ENCODE data around the gene IFNL3.

IFNL3 gene

GRCh38 chr19:39257227-39257626 lies 12.4 kb upstream of the IFNL3 start:
- Histone ChIP-seq H3K27me3 (ENCODE audit: low read depth, low read length) (no peaks in the 10 kb centered on the region; the same call in 1 of the 2 replicates), H3K4me1 (ENCODE audit: low read length) (no peaks in the 10 kb centered on the region), H3K9me3 (ENCODE audit: insufficient read depth, low read length) (no peaks in the 10 kb centered on the region), H3K4me3 (ENCODE audit: low read length) (no peak overlapping the region), H3K4me2 (ENCODE audit: low read length) (no peak overlapping the region), H4K20me1 (ENCODE audit: insufficient read depth, low read length) (no peaks in the 10 kb centered on the region), H3K36me3 (replicated peaks; ENCODE audit: low read depth, low read length) (no peaks in the 10 kb centered on the region), H2AFZ (ENCODE audit: low read depth, low read length) (no peak overlapping the region), H3K27ac (ENCODE audit: low read length) (no peak overlapping the region), H3K79me2 (ENCODE audit: low read length) (no peaks in the 10 kb centered on the region), H3K9ac (ENCODE audit: low read length) (no peak overlapping the region)
- no peak for TF ChIP-seq EZH2phosphoT487 (IDR thresholded peaks at IDR 0.05; ENCODE audit: low read depth)
- TF ChIP-seq, protein P1, sequence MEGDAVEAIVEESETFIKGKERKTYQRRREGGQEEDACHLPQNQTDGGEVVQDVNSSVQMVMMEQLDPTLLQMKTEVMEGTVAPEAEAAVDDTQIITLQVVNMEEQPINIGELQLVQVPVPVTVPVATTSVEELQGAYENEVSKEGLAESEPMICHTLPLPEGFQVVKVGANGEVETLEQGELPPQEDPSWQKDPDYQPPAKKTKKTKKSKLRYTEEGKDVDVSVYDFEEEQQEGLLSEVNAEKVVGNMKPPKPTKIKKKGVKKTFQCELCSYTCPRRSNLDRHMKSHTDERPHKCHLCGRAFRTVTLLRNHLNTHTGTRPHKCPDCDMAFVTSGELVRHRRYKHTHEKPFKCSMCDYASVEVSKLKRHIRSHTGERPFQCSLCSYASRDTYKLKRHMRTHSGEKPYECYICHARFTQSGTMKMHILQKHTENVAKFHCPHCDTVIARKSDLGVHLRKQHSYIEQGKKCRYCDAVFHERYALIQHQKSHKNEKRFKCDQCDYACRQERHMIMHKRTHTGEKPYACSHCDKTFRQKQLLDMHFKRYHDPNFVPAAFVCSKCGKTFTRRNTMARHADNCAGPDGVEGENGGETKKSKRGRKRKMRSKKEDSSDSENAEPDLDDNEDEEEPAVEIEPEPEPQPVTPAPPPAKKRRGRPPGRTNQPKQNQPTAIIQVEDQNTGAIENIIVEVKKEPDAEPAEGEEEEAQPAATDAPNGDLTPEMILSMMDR (IDR thresholded peaks at IDR 0.05; ENCODE audit: low read depth, low read length), result no peak

DNA sequence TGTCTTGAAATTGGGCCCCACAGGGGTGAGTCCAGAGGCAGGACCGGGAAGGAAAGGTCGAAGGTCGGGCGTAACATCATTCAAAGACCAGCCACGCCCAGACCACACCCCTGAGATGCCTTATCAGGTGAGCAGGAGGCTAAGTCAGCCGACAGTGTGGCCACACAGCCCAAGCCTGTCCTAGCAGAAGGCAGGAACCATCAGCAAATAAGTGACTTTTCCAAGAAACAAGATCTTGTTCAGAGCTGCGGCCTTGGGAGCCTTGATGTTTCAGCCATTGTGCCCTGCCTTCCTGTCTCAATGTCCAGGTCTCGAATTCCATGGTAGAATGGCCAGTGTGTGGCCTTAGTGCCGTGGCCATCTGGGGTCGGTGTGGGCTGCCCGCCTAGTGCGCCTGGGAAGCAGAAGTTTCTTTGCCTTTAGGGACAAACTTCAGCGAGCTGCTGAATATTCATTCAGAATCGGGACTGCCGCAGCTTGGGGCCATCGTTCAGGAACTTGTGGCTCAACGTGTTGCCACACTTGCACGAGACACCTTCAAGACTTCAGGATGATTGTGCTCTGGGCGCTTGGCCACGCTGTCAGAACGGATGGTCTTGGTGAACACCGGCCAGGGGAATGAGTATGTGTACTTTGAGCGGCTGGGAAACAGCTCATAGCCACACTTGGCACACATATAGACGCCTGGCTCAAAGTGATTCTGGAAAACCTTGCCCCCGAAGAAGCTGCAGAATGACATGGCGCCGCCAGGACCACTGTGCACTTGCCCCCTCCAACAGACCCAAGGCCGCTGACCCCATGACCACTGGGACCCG lies 9.9 kb upstream of the IFNL3 start:
- Histone ChIP-seq H3K9me3 (ENCODE audit: insufficient read depth, low read length) (no peaks in the 10 kb centered on the region), H3K79me2 (ENCODE audit: low read length) (no peaks in the 10 kb centered on the region), H4K20me1 (ENCODE audit: insufficient read depth, low read length) (no peaks in the 10 kb centered on the region), H3K36me3 (replicated peaks; ENCODE audit: low read depth, low read length) (no peaks in the 10 kb centered on the region), H2AFZ (ENCODE audit: low read depth, low read length) (no peak overlapping the region), H3K9ac (ENCODE audit: low read length) (no peak overlapping the region), H3K27ac (ENCODE audit: low read length) (no peak overlapping the region), H3K4me3 (ENCODE audit: low read length) (no peak overlapping the region), H3K4me2 (ENCODE audit: low read length) (no peak overlapping the region), H3K4me1 (ENCODE audit: low read length) (no peaks in the 10 kb centered on the region), H3K27me3 (ENCODE audit: low read depth, low read length) (no peaks in the 10 kb centered on the region; the same call in 1 of the 2 replicates)
- TF ChIP-seq, protein P1 (IDR thresholded peaks at IDR 0.05; ENCODE audit: low read depth, low read length), result no peak

DNA sequence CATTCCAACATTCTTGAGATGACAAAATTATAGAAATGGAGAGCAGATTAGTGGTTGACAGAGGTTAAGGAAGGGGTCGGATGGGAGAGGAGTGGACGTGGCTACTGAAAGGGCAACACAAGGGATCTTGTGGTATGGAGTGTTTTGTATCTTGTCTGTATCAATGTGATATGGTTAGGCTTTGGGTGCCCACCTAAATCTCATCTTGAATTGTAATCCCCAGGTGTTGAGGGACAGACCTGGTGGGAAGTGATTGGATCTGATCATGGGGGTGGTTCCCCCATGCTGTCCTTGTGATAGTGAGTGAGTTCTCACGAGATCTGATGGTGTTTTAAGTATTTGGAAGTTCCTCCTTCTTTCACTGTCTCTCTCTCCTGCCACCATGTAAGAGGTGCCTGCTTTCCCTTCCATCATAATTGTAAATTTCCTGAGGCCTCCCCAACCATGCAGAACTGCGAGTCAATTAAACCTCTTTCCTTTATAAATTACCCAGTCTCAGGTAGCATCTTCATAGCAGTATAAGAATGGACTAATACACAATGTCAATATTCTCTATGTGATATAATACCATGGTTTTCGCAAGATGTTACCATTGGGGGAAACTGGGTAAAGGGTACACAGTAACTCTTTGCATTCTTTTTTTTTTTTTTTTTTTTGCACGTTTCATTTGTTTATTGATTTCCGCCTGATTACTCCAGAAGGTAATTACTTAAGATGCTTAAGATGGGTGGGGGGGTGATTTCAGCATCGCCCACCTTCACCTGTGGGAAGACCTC lies 8.8 kb upstream of the IFNL3 start:
- no peaks in the 10 kb centered on the region for H3K9me3 ChIP-seq (ENCODE audit: insufficient read depth, low read length)
- H3K4me1 ChIP-seq (ENCODE audit: low read length), result no peaks in the 10 kb centered on the region
- no peak overlapping the region for H2AFZ ChIP-seq (ENCODE audit: low read depth, low read length)
- no peaks in the 10 kb centered on the region; the same call in 1 of the 2 replicates for H3K27me3 ChIP-seq (ENCODE audit: low read depth, low read length)
- H3K9ac ChIP-seq (ENCODE audit: low read length), result no peak overlapping the region
- H3K4me3 ChIP-seq (ENCODE audit: low read length), result no peak overlapping the region
- H3K79me2 ChIP-seq (ENCODE audit: low read length), result no peaks in the 10 kb centered on the region
- H3K27ac ChIP-seq (ENCODE audit: low read length), result no peak overlapping the region
- no peaks in the 10 kb centered on the region for H3K36me3 ChIP-seq (replicated peaks; ENCODE audit: low read depth, low read length)
- TF ChIP-seq, protein P1 (IDR thresholded peaks at IDR 0.05; ENCODE audit: low read depth, low read length), result no peak
- no peak for TF ChIP-seq EZH2phosphoT487 (IDR thresholded peaks at IDR 0.05; ENCODE audit: low read depth)
- no peaks in the 10 kb centered on the region for H4K20me1 ChIP-seq (ENCODE audit: insufficient read depth, low read length)
- no peak overlapping the region for H3K4me2 ChIP-seq (ENCODE audit: low read length)

DNA sequence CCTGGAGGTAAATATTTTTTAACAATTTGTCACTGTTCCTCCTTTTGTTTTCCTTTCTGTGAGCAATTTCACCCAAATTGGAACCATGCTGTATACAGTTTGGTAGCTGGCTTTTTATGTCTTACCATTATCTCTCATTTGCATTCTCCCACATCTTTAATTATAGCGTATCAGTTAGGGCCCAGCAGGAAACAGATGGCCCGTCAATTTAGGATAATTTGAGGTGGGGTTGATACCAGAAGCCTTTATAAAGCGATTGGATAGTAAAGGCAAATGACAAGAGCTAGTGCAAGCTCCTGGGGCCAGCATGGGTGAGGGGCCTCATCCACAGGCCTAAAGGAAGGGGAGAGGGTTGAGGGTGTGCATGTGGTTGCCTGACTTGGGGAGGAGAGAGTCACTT lies 7.7 kb upstream of the IFNL3 start:
- no peak for TF ChIP-seq EZH2phosphoT487 (IDR thresholded peaks at IDR 0.05; ENCODE audit: low read depth)
- TF ChIP-seq, protein P1 (IDR thresholded peaks at IDR 0.05; ENCODE audit: low read depth, low read length), result no peak

More for the DNA sequence above, 7.7 kb upstream of the IFNL3 start:
- H3K36me3 ChIP-seq (replicated peaks; ENCODE audit: low read depth, low read length), result no peaks in the 10 kb centered on the region
- no peak overlapping the region for H3K9ac ChIP-seq (ENCODE audit: low read length)
- no peak overlapping the region for H2AFZ ChIP-seq (ENCODE audit: low read depth, low read length)
- H3K27me3 ChIP-seq (ENCODE audit: low read depth, low read length), result no peaks in the 10 kb centered on the region; the same call in 1 of the 2 replicates
- no peak overlapping the region for H3K27ac ChIP-seq (ENCODE audit: low read length)
- no peak overlapping the region for H3K4me3 ChIP-seq (ENCODE audit: low read length)
- H3K4me1 ChIP-seq (ENCODE audit: low read length), result no peaks in the 10 kb centered on the region
- no peaks in the 10 kb centered on the region for H4K20me1 ChIP-seq (ENCODE audit: insufficient read depth, low read length)
- no peaks in the 10 kb centered on the region for H3K79me2 ChIP-seq (ENCODE audit: low read length)
- H3K9me3 ChIP-seq (ENCODE audit: insufficient read depth, low read length), result no peaks in the 10 kb centered on the region
- no peak overlapping the region for H3K4me2 ChIP-seq (ENCODE audit: low read length)

Data from OCI-LY3 (cell line).